ELF-1 (cell line): ENCODE data around the gene THAP2.

Experiments used
- DNase-seq: peaks from one replicate; pipeline ENCODE4 v3.0.0-alpha.2; 2016; ENCODE audit warnings: low read depth, low spot score

The THAP2 gene

GRCh38 chr12:71663561-71664410 is at the start of gene THAP2, which contains the start of gene ZFC3H1:
Gene THAP2, plus strand, starts transcription at chr12:71664301. Its CDS starts 209 bp downstream, at chr12:71664510.
Gene ZFC3H1, minus strand, starts transcription at chr12:71663848. Its CDS starts 238 bp downstream, at chr12:71663610.
- peak; percentile 98 for DNase-seq

DNA sequence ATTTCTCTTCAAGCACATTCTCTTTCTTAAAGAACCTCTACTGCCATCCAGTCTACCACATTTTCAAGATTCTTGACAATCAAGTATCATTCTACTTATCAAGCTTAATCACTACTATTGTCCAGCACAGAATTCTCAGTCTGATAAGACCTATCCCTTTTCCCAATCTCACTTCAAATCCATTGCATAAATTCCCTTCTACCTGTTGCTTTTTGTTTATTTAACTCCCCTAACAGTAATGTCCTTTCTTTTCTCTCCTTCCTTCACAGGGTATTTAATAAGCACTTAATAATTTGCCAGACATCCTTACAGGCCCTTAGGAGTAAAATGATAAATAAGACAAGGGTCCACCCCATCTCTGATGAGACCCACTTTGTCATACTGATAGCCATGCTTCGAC is 42.2 kb upstream of the THAP2 start:
- DNase-seq: no peak

DNA sequence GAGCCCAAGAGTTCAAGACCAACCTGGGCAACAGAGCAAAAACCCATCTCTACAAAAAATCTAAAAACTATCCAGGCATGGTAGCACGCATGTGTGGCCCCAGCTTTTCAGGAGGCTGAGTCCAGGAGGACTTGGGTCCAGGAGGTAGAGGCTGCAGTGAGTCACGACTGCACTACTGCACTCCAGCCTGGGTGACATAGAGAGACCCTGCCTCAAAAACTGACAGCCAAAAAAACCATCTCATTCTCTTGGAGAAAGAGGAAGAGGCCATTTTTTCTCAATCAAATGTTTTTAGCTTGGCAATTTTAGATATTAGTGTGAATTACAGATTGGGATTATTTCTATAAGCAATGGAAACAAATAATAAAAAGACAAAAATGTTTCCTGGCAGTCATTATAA is 38.6 kb upstream of the THAP2 start:
- DNase-seq: no peak

GRCh38 chr12:71626098-71626497 is 38.0 kb upstream of the THAP2 start:
- DNase-seq: no peak

- no peak for DNase-seq
Observed at GRCh38 chr12:71626768-71627167, 37.3 kb upstream of the THAP2 start.

DNA sequence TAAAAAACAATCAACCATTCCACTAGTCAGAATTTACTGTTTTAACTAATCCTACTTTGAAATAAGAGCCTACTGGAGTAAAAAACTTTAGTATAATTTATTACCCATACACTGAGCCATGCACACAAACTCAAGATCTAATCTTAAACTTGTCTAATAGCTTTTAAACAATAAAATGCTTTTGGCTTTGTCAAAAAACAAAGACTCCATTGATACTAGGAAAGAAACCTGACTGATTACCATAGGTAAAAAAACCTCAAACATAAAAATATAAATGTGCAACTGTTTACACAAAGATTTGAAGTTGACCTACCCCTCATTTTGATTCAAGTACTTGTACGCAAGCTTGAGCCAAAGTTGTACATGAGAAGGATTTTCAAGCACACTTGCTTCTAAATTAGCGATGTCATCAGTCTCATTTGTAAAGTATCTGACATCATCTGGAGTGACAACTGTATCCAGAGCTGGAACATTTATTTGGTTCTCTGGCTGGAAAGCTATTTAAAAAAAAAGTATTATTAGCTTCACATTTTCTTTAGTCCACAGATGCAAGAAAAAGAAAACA is 36.6 kb upstream of the THAP2 start:
- DNase-seq: no peak

DNA sequence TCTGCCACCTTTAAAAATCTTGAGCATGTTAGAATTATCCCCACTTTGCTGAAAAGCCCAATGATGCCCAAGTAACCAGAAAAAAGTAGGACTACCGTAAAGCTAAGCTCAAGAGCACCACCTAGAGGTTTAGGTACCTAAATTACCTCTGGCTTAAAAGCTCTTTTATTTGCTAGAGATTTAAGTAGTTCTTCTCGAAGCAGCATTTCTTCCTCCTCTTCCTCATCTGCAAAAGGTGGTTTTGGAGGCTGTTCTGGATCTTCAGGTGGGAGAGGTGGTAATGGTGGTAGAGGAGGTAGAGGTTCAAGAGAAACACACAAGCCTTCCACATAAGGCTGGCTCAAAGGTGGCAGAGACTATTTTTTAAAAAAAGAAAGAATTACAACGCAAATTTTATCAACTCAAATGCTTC is 27.4 kb upstream of the THAP2 start:
- peak; percentile 30 for DNase-seq

GRCh38 chr12:71638499-71638898 is 25.6 kb upstream of the THAP2 start:
- DNase-seq: no peak

DNA sequence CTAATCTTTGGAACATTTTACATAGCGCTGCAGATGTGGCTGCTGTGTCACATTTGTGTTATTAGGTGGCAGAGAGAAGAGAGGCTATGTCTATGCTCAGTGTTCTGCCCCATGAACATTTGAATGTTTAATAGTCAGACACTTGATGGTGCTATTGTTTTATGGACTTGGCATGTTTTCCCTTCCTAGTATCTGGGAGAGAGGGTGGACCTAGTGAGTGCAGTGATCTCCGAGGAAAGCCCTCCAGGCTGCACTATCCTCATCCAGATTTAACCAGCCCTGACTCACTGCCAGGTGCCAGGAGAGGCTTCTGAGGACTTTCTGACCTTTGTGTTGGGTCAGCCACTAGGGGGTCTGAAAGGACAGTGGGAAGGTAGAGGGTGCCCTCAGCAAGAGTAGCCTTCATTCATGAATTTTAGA is 24.8 kb upstream of the THAP2 start:
- peak; percentile 57 for DNase-seq

DNA sequence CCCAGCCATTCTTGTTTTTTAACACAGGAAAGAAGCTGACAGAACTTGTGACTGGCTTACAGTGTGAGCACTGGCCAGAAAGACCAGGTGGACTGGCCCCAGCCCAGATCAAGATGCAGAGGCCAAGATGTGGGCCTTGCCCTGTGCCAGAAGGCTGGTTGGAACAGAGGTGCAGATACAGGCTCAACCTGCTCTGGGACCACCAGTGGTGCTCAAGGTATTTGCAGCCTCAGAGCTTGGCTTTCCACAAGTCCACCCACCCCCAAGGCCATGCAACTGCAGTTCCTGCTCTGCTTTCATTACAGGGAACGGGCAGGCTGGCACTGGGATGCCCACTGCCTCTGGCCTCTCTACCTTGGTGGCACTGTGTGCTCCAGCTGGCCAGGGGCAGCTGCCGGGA is 23.8 kb upstream of the THAP2 start:
- peak; percentile 33 for DNase-seq

DNA sequence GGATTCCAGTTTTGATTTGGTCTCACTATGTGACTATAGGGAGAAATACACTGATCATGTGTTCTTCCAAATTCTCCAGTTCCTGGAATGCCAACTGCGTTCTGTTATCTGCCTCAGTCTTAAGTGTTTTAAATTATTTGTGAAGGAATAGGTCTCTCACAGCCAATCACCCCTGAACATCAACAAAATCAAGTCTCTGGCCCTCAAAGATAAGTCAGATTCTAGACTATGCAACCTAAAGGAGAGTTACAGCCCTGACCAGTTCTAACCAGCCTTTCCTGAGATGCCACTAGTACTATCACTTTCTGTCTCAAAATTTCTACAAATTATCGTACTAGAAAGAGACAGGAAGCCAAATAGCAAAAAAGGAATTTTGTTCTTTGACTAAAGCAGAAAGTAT is 22.7 kb upstream of the THAP2 start:
- DNase-seq: no peak

DNA sequence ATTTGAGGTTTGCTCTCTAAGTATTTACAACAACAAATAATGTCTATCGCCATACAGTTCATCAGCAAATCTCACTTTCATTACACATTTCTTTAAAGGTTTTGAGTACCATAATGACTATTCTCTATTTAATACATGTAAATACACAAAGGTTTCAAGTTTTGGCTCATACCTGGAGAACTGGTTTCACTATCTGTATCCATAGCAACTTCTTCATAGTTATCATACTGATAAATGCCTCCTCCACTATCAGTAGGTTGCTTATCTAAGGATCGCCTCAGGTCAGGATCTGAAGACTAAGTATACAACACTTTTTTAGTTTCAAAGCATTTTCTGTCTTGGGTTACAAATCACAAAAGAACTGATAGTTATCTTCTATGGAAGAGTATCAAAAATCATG is 21.8 kb upstream of the THAP2 start:
- DNase-seq: no peak

- no peak for DNase-seq
Observed at GRCh38 chr12:71645268-71645667, 18.8 kb upstream of the THAP2 start.

- DNase-seq: no peak
Observed at GRCh38 chr12:71646512-71646911, 17.6 kb upstream of the THAP2 start.

DNA sequence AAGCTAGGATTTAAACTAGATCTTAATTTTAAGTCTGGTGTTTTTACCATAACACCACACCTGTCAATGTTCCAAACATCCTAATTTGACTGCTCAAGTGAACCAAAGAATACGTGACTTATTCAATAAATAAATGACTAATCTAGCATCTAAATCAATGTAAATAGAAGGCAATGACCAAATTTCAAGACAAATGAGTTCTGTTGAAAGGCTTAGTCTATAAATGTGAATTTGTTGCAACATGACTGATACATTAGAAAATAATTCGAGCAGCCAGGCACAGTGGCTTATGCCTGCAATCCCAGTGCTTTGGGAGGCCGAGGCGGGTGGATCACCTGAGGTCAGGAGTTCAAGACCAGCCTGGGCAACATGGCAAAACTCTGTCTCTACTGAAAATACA is 15.6 kb upstream of the THAP2 start:
- no peak for DNase-seq

DNA sequence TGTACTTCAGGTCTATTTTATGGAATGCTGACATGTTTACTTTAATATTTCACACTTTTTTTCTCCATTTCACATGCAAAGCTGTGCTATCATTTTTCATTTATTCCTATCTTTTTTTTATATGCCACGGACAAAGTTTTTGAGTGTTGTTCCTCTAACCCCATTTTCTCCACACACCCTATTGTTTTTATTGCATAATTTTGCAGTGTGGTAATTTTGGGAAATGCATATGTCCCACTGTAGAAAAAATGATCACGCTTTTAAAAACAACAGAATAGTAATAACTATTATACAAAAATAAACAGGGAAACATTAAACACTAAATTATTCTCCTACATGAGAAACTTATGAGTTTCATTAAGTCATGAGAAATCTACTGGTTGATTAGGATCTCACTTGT is 14.7 kb upstream of the THAP2 start:
- no peak for DNase-seq

DNA sequence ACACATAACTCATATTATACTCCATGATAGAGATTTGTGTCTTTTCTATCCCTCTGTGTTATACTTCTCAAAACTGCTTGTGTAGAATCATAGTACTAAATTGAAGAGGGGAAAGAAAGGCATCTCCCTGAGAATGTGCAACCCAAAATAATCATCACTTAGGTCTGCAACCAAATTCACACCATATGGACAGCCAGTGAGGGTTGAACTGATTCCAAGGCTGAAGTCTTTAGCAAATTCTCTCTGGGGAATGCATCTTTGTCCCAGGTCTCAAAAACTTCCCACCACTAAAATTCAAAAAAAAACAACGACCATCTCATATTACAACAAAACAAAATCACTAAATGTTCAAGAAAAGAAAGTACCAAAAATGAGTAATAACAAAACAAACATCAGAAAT is 11.4 kb upstream of the THAP2 start:
- DNase-seq: no peak

GRCh38 chr12:71653137-71653536 is 11.0 kb upstream of the THAP2 start:
- DNase-seq: no peak

DNA sequence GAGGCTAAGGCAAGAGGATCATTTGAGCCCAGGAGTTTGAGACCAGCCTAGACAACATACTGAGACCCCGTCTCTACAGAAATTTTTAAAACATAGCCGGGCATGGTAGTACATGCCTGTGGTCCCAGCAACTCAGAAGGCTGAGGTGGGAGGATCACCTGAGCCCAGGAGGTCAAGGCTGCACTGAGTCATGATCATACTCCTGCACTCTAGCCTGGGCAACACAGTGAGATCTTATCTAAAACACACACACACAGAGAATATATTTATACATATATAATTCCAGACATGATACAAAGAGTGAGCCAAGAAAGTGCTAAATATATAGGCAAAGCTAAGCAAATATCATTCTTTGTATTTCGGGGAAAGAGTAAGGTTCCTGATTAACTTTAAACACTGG is 9.9 kb upstream of the THAP2 start:
- no peak for DNase-seq

- no peak for DNase-seq
Observed at GRCh38 chr12:71655495-71655894, 8.6 kb upstream of the THAP2 start.

DNA sequence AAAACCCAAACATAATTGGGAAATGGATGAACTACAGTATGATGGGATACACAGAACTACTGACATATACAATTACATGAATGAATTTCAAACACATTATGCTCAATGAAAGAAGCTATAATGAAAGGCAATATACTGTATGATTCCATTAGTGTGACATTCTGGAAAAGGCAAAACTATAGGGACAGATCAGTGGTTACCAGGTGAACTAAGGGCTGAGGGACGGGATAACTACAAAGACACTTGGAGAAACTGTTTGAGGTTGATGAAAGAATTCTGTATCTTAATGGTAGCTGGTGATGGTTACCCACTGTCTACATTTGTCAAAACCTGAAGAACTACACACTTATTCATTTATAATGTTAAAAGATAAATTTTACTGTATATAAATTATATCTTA is 8.2 kb upstream of the THAP2 start:
- DNase-seq: no peak

DNA sequence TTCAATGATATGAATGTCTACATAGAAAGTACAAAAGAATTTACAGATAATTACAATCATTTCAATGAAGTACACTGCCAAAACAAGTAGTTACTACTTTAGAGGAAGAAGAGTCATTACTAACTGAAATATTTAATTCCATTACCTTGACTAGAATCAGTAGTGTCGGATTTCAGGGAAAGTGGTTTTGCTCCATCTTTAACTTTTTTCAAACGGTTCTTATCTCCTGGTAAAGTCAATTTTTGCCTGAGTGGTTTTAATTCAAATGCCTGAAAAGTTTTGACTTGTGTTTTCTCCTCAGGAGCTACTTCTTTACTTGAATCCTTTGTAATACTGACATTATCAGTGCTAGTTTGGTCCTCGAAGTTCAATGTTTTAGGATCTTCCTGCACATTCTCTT is 7.4 kb upstream of the THAP2 start:
- no peak for DNase-seq

GRCh38 chr12:71661977-71662530 is 2.0 kb upstream of the THAP2 start:
- DNase-seq: no peak
